ENCODE data around the gene SRXN1. TPM values are rescaled to one million over a fixed set of nuclear protein-coding genes. Genes with fewer than 3 reads are reported as not detected.

The SRXN1 gene
- total RNA-seq, 1 donor from 2014 or later, result 17.7 TPM

GRCh38 chr20:661474-662270, 8.7 kb upstream of the SRXN1 start:
- Histone ChIP-seq H3K79me2 (ENCODE audit: insufficient read depth, low read length) (no peaks in the 10 kb centered on the region), H3K36me3 (ENCODE audit: insufficient read depth, low read length) (no peaks in the 10 kb centered on the region), H3K4me3 (ENCODE audit: insufficient read depth, low read depth, low read length) (no peak overlapping the region), H4K20me1 (ENCODE audit: insufficient read depth, low read length) (no peaks in the 10 kb centered on the region), H3K4me1 (ENCODE audit: insufficient read depth, low read length) (no peaks in the 10 kb centered on the region), H3K4me2 (ENCODE audit: low read length) (peak overlapping the region; percentile 48), H3K9me3 (ENCODE audit: insufficient read depth, low read depth, low read length) (no peaks in the 10 kb centered on the region), H3K27ac (ENCODE audit: low read depth, low read length) (no peak overlapping the region), H3K9ac (ENCODE audit: low read length) (no peak overlapping the region), H3K27me3 (ENCODE audit: insufficient read depth, low read length) (peaks cover 42% of the 10 kb centered on the region), H2AFZ (ENCODE audit: low read depth, low read length) (peak overlapping the region; percentile 41)
- Mint-ChIP-seq H3K27me3 (ENCODE audit: low read depth, unreplicated experiment) (peaks cover 28% of the 10 kb centered on the region), H3K27ac (ENCODE audit: unreplicated experiment) (no peak overlapping the region), H3K9me3 (ENCODE audit: unreplicated experiment) (no peaks in the 10 kb centered on the region), H3K4me3 (ENCODE audit: unreplicated experiment) (peak overlapping the region; percentile 40), H3K4me1 (ENCODE audit: low read depth, unreplicated experiment) (peaks cover 21% of the 10 kb centered on the region), H3K36me3 (ENCODE audit: low read depth, unreplicated experiment) (no peaks in the 10 kb centered on the region)
- TF ChIP-seq EZH2 (IDR thresholded peaks at IDR 0.05; ENCODE audit: insufficient read depth, low read length), result peak; percentile 63
- TF ChIP-seq, protein P1, sequence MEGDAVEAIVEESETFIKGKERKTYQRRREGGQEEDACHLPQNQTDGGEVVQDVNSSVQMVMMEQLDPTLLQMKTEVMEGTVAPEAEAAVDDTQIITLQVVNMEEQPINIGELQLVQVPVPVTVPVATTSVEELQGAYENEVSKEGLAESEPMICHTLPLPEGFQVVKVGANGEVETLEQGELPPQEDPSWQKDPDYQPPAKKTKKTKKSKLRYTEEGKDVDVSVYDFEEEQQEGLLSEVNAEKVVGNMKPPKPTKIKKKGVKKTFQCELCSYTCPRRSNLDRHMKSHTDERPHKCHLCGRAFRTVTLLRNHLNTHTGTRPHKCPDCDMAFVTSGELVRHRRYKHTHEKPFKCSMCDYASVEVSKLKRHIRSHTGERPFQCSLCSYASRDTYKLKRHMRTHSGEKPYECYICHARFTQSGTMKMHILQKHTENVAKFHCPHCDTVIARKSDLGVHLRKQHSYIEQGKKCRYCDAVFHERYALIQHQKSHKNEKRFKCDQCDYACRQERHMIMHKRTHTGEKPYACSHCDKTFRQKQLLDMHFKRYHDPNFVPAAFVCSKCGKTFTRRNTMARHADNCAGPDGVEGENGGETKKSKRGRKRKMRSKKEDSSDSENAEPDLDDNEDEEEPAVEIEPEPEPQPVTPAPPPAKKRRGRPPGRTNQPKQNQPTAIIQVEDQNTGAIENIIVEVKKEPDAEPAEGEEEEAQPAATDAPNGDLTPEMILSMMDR (IDR thresholded peaks at IDR 0.05; ENCODE audit: insufficient read depth, low read depth, low read length), result no peak
- no peak for FAIRE-seq
- DNase-seq (ENCODE audit: low read depth), result no peak

- no peak overlapping the region for H3K4me2 ChIP-seq (ENCODE audit: low read length)
- no peak overlapping the region for H3K27ac Mint-ChIP-seq (ENCODE audit: unreplicated experiment)
Observed at GRCh38 chr20:658731-659291, 5.8 kb upstream of the SRXN1 start.

More at GRCh38 chr20:658731-659291, 5.8 kb upstream of the SRXN1 start:
- no peaks in the 10 kb centered on the region for H3K36me3 Mint-ChIP-seq (ENCODE audit: low read depth, unreplicated experiment)
- DNase-seq (ENCODE audit: low read depth) (no peak), FAIRE-seq (peak; percentile 9)
- peaks cover 26% of the 10 kb centered on the region for H3K27me3 ChIP-seq (ENCODE audit: insufficient read depth, low read length)
- no peak overlapping the region for H3K4me3 Mint-ChIP-seq (ENCODE audit: unreplicated experiment)
- no peaks in the 10 kb centered on the region for H4K20me1 ChIP-seq (ENCODE audit: insufficient read depth, low read length)
- H3K9ac ChIP-seq (ENCODE audit: low read length), result no peak overlapping the region
- no peak overlapping the region for H2AFZ ChIP-seq (ENCODE audit: low read depth, low read length)
- H3K36me3 ChIP-seq (ENCODE audit: insufficient read depth, low read length), result no peaks in the 10 kb centered on the region
- peaks cover 19% of the 10 kb centered on the region for H3K27me3 Mint-ChIP-seq (ENCODE audit: low read depth, unreplicated experiment)
- H3K9me3 ChIP-seq (ENCODE audit: insufficient read depth, low read depth, low read length), result no peaks in the 10 kb centered on the region
- H3K9me3 Mint-ChIP-seq (ENCODE audit: unreplicated experiment), result no peaks in the 10 kb centered on the region
- H3K27ac ChIP-seq (ENCODE audit: low read depth, low read length), result no peak overlapping the region
- no peaks in the 10 kb centered on the region for H3K79me2 ChIP-seq (ENCODE audit: insufficient read depth, low read length)
- no peak for TF ChIP-seq EZH2 (IDR thresholded peaks at IDR 0.05; ENCODE audit: insufficient read depth, low read length)
- TF ChIP-seq, protein P1 (IDR thresholded peaks at IDR 0.05; ENCODE audit: insufficient read depth, low read depth, low read length), result no peak
- H3K4me3 ChIP-seq (ENCODE audit: insufficient read depth, low read depth, low read length), result no peak overlapping the region
- peaks cover 19% of the 10 kb centered on the region for H3K4me1 Mint-ChIP-seq (ENCODE audit: low read depth, unreplicated experiment)
- peaks cover 3% of the 10 kb centered on the region for H3K4me1 ChIP-seq (ENCODE audit: insufficient read depth, low read length)
